Stimulated activated naive B cell treated with anti-CD40 and anti-IgM and Interleukin-4, amounts not matched to agents 10 μg/mL and 1 μg/mL and 100 μg/mL, for 72 hours (primary cell): ENCODE data around the gene NEK2.
"Not testable (repeated sequence)": the region's sequence is repeated elsewhere in the genome, so short reads cannot be mapped to it uniquely, and the experiment has no call there.

Experiments used
- ATAC-seq, 2 donors: fragments of 150-1000 bp; cut with Tn5 transposase; replicated peaks; 2 replicates each; pipeline ENCODE4 v1.10.0; 2021; ENCODE audit warnings: moderate library complexity in 1 of 2
- DNase-seq: peaks from one replicate; pipeline ENCODE4 v3.0.0; 2021
- H3K27ac Mint-ChIP-seq: one replicate; pipeline ENCODE4 v1.8.0; 2022; ENCODE audit warnings: mild to moderate bottlenecking, mixed read lengths
- H3K27me3 Mint-ChIP-seq, 2 donors: one replicate each; pipeline ENCODE4 v1.8.0; 2022; ENCODE audit warnings: mixed read lengths in 2 of 2
- H3K36me3 Mint-ChIP-seq, 2 donors: one replicate each; pipeline ENCODE4 v1.8.0; 2022; ENCODE audit warnings: mixed read lengths in 2 of 2, mild to moderate bottlenecking in 1 of 2
- H3K4me1 Mint-ChIP-seq, 2 donors: one replicate each; pipeline ENCODE4 v1.8.0; 2022; ENCODE audit warnings: mixed read lengths in 2 of 2, mild to moderate bottlenecking in 1 of 2
- H3K4me3 Mint-ChIP-seq, 2 donors: one replicate each; pipeline ENCODE4 v1.8.0; 2022; ENCODE audit warnings: mild to moderate bottlenecking in 2 of 2, mixed read lengths in 2 of 2, moderate library complexity in 1 of 2
- H3K9me3 Mint-ChIP-seq, 2 donors: one replicate each; pipeline ENCODE4 v1.8.0; 2022; ENCODE audit warnings: mixed read lengths in 2 of 2, mild to moderate bottlenecking in 1 of 2

The NEK2 gene

DNA sequence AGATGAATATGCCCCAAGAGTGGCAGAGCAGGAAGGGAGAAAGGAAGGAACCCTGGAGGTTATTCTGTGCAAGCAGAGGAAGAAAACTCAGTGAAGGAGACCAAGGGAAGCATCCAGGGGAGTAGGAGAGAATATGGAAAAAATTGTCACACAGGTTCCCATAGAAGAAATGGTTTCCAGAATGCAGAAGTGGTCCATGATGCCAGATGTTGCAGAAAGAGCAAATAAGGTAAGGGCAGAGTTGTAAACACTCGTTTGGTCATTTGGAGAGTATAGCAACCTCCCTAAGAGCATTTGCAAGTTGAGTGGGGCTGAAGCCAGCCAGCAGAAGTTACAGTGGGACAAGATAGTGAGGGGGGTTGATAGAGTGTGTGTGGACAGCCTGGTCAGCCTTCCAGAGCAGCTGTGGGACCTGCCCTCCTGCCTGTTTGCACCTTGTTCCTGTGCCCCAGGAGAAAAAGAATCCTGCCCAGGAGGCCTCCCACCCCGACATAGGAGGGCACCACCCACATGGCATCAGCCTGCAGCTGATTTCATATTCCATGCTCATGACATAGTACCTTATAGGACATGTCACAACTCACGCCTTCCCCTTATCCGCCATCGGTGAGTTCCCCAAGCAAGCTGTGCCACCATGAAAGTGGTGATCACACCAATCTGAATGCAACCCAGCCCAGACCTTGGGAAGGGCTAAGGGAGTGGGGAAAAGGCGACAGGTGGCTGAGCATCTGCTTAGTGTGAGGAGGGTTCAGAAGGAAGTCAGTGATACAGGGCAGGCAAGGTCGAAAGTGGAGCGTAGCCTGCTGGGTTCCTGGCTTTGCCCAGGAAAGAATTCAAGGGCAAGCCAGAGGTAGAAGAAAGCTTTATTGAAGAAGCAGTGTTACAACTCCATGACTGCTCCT, 8.2 kb upstream of the NEK2 start:
- ATAC-seq (no peak), DNase-seq (no peak)
- H3K27ac Mint-ChIP-seq = no peak overlapping the region
- no peaks in the 10 kb centered on the region for H3K36me3 Mint-ChIP-seq
- H3K9me3 Mint-ChIP-seq = no peaks in the 10 kb centered on the region
- H3K4me1 Mint-ChIP-seq = peaks cover 12 to 29% of the 10 kb centered on the region in 2 donors
- no peak overlapping the region for H3K4me3 Mint-ChIP-seq
- H3K27me3 Mint-ChIP-seq = no peaks in the 10 kb centered on the region

GRCh38 chr1:211682186-211682585, 6.8 kb upstream of the NEK2 start:
- H3K36me3 Mint-ChIP-seq, H3K9me3 Mint-ChIP-seq, H3K27ac Mint-ChIP-seq, H3K27me3 Mint-ChIP-seq, DNase-seq, H3K4me3 Mint-ChIP-seq, ATAC-seq: not testable (repeated sequence)
- H3K4me1 Mint-ChIP-seq = peaks cover 10 to 27% of the 10 kb centered on the region in 2 donors

DNA sequence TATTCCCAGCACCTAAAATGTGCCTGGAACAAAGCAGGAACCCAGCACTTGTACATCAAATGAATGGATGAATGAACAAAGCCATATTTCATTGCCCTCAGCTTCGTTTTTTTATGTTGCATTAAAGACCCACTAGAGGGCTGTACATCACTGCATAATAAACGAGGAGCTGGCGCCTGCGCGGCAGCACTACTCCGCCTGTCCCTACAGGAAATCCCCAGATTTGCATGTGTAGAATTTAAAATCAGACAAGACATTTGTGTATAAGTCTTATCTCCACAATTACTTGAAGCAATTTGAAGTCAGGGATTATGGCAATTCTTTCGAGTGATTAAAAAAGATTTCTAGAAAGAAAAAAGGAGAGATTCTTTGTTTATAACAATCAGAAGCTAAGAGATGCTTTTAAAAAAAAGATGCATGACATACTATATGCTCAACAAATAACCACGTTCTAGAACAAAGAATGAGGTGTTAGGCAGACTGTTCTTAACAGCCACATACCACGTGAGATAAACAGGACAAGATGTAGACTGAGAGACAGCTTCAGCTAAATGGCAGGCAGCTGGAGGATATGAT, 5.4 kb upstream of the NEK2 start:
- ATAC-seq (peak; percentile 86 to 87), DNase-seq (peak; percentile 53)
- peaks cover 13 to 31% of the 10 kb centered on the region in 2 donors for H3K4me1 Mint-ChIP-seq
- H3K27ac Mint-ChIP-seq = peak overlapping the region; percentile 15
- no peaks in the 10 kb centered on the region for H3K36me3 Mint-ChIP-seq
- no peaks in the 10 kb centered on the region for H3K27me3 Mint-ChIP-seq
- H3K9me3 Mint-ChIP-seq = no peaks in the 10 kb centered on the region
- no peak overlapping the region for H3K4me3 Mint-ChIP-seq

DNA sequence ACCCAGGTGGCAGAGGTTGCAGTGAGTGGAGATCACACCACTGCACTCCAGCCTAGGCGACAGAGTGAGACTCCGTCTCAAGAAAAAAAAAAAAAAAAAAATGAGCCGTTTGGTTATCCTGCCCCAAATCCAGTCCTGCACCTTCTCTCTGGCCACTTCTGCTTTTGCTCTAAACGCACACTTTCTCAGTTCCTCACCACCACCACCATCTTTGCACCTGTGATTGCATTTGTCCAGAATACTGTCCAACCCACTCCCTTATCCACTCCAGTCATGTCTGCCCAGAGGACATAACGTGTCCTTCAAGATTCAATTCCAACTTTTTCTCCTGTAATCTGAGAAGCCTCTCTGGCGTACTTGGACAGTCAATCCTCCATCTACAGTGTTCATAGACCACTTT, 2.2 kb upstream of the NEK2 start:
- Mint-ChIP-seq H3K36me3 (no peaks in the 10 kb centered on the region), H3K27me3 (no peaks in the 10 kb centered on the region), H3K4me1 (peaks cover 14 to 47% of the 10 kb centered on the region in 2 donors), H3K9me3 (no peaks in the 10 kb centered on the region), H3K4me3 (no peak overlapping the region), H3K27ac (no peak overlapping the region)
- ATAC-seq (peak; percentile 40 to 44), DNase-seq (peak; percentile 27)

DNA sequence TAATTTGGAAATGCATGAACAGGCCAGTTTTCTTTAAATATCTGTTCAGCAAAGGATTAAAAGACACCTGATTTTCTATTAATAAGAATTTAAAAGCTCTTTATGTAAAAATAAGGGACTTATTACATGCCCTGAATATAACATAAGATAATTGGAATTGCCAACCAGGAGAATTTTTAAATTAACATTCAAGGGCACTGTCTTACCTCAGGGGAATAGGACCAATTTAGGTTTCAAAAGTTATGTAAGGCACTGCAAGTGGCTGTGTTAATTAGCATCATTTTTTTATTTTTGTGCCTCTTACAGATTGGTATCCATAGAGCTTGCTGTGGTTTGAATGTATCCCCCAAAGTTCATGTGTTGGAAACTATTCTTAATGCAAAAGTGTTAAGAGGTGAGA, 1.3 kb upstream of the NEK2 start:
- H3K27ac Mint-ChIP-seq = no peak overlapping the region
- no peaks in the 10 kb centered on the region for H3K36me3 Mint-ChIP-seq
- no peaks in the 10 kb centered on the region for H3K9me3 Mint-ChIP-seq
- ATAC-seq (no peak), DNase-seq (no peak)
- H3K4me3 Mint-ChIP-seq = no peak overlapping the region
- no peaks in the 10 kb centered on the region for H3K27me3 Mint-ChIP-seq
- peaks cover 14 to 47% of the 10 kb centered on the region in 2 donors for H3K4me1 Mint-ChIP-seq

DNA sequence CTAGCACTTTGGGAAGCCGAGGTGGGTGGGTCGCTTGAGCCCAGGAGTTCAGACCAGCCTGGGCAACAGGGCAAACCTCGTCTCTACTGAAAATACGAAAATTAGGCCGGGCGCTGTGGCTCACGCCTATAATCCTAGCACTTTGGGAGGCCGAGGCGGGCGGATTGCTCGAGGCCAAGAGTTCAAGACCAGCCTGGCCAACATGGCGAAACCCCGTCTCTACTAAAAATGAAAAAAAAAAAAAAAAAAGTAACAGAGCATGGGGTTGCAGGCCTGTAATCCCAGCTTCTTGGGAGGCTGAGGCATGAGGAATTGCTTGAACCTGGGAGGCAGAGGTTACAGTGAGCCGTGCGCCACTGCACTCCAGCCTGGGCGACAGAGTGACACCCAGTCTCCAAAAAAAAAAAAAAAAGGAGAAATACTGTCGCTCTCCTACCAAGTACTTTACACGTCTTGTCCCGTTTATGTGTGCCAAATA, 724 bp upstream of the NEK2 start:
- DNase-seq (no peak), ATAC-seq (no peak)
- no peak overlapping the region for H3K27ac Mint-ChIP-seq
- no peaks in the 10 kb centered on the region for H3K36me3 Mint-ChIP-seq
- peaks cover 14 to 45% of the 10 kb centered on the region in 2 donors for H3K4me1 Mint-ChIP-seq
- H3K9me3 Mint-ChIP-seq = no peaks in the 10 kb centered on the region
- H3K4me3 Mint-ChIP-seq = peak overlapping the region; percentile 89 to 92
- H3K27me3 Mint-ChIP-seq = no peaks in the 10 kb centered on the region

DNA sequence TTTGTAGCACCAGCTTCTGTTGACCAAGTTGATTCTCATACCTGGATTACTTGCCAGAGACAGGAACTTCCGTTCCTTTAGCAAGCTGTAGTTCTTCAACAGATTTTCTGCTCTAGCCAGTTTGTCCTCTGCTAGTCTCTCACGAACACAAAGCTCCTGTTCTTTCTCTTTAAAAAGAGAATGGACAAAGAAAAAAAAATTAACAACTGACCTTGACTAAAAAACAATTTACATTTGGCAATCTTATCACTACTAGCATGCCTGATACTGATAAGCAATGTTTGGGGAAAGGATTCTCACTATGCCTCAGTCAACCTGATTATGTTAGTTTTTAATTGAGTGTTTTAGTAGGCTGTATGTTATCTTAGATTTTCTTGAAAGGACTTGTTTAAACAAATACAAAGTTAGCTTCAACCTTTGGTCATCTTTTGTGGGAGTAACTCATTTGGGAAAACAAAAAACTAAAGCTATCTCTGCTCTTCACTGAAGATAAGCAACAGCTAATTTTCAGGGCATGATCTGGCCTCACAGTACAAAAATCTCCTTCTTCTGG, 8.3 kb downstream of the NEK2 start:
- Mint-ChIP-seq H3K27ac (no peak overlapping the region), H3K4me1 (no peaks in the 10 kb centered on the region), H3K36me3 (peaks cover 0 to 2% of the 10 kb centered on the region in 2 donors), H3K9me3 (no peaks in the 10 kb centered on the region), H3K27me3 (no peaks in the 10 kb centered on the region), H3K4me3 (no peak overlapping the region)
- ATAC-seq (no peak), DNase-seq (no peak)

DNA sequence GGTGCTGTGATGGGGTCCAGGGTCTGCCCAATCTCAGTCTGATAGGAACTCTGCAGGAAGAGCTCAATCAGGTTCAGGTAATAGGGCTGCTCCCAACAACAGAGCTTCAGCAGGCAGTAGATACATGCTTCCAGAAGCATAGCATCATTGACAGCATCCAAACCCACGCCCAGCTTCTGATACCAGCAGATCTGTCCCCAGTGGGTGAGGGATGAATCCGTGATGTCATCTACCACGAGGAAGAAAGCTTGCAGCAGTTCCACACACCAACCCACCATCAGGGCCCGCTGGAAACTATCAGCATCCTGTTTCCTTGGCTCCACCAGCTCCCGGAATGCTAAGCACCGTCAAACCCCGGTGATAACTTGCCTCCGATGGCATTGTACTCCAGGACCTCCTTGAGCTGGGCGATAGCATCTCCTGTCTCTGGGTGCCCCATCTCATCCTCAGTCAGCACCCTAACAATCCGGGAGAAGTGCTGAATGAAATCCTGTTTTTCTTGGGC, 14.7 kb downstream of the NEK2 start:
- peaks cover 0 to 2% of the 10 kb centered on the region in 2 donors for H3K4me1 Mint-ChIP-seq
- no peak for DNase-seq
- H3K9me3 Mint-ChIP-seq = no peaks in the 10 kb centered on the region
- no peak overlapping the region for H3K4me3 Mint-ChIP-seq
- H3K27ac Mint-ChIP-seq = no peak overlapping the region
- H3K27me3 Mint-ChIP-seq = peaks cover 0 to 3% of the 10 kb centered on the region in 2 donors
- H3K36me3 Mint-ChIP-seq = no peaks in the 10 kb centered on the region
- no peak for ATAC-seq

DNA sequence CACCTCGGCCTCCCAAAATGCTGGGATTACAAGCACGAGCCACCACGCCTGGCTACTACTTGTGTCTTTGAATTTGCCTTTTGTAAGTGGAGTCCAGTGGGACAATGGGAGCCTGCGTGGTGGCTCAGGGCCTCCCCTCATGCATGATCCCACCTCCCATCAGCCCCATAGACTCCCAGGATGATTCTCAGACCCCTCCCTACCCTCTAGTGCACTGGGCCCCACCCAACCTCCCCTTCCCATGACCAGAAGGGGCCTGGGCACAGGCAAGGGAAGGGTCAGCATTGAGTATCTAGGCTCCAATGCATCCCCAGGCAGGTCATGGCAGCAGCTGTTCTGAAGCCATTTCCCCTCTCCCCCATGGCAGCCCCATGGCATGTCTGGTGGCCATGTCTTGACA, 18.7 kb downstream of the NEK2 start:
- DNase-seq = no peak
- no peaks in the 10 kb centered on the region for H3K36me3 Mint-ChIP-seq
- H3K4me1 Mint-ChIP-seq = peaks cover 6% of the 10 kb centered on the region in 2 donors
- no peak overlapping the region for H3K4me3 Mint-ChIP-seq
- no peak overlapping the region for H3K27ac Mint-ChIP-seq
- no peaks in the 10 kb centered on the region for H3K9me3 Mint-ChIP-seq
- no peak for ATAC-seq
- H3K27me3 Mint-ChIP-seq = peaks cover 4% of the 10 kb centered on the region in 2 donors

GRCh38 chr1:211654838-211655787, 20.3 kb downstream of the NEK2 start:
- Mint-ChIP-seq H3K27me3 (peaks cover 4% of the 10 kb centered on the region in 2 donors), H3K36me3 (no peaks in the 10 kb centered on the region), H3K4me1 (peaks cover 6% of the 10 kb centered on the region in 2 donors), H3K4me3 (no peak overlapping the region), H3K27ac (no peak overlapping the region), H3K9me3 (no peaks in the 10 kb centered on the region)
- DNase-seq = peak; percentile 71
- ATAC-seq = peak; percentile 98

- DNase-seq (no peak), ATAC-seq (no peak)
- Mint-ChIP-seq H3K36me3 (no peaks in the 10 kb centered on the region), H3K4me1 (peaks cover 6% of the 10 kb centered on the region in 2 donors), H3K9me3 (no peaks in the 10 kb centered on the region), H3K27me3 (peaks cover 4 to 9% of the 10 kb centered on the region in 2 donors), H3K4me3 (no peak overlapping the region), H3K27ac (no peak overlapping the region)
Observed at GRCh38 chr1:211653959-211654496, 21.4 kb downstream of the NEK2 start.

DNA sequence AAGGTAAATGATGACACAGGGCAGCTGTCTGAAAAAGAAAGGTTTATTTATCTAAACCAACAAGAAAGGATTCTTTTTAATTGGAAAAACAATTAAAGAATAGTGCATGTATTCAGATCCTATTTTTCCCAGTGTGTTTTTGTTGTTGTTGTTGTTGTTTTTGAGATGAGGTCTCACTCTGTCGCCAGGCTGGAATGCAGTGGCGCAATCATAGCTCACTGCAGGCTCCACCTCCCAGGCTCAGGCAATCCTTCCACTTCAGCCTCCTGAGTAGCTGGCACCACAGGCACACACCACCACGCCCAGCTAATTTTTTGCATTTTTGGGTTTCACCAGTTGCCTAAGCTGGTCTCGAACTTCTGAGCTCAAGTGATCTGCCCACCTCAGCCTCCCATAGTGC, 22.1 kb downstream of the NEK2 start:
- H3K27me3 Mint-ChIP-seq = peaks cover 4 to 9% of the 10 kb centered on the region in 2 donors
- peaks cover 6% of the 10 kb centered on the region in 2 donors for H3K4me1 Mint-ChIP-seq
- DNase-seq (no peak), ATAC-seq (no peak)
- no peak overlapping the region for H3K4me3 Mint-ChIP-seq
- no peak overlapping the region for H3K27ac Mint-ChIP-seq
- no peaks in the 10 kb centered on the region for H3K9me3 Mint-ChIP-seq
- no peaks in the 10 kb centered on the region for H3K36me3 Mint-ChIP-seq

DNA sequence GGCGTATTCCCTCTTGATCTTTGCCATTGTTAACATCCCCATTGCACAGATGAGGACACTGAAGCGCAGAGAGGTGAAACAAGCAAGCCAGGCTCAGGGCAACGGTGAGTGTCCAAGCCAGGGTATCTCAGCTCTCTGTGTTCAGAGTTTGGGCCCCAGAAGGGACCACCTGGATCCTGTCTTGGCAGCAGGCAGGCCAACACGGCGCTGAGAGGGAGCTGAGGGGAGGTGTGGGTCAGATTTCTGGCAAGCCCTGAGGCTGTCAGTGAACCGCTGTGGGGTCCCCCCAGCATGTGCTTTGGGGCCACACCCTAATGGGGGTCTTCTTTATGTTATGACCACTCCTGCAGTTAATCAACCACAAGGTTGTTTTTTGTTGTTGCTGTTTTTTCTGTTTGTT, 23.1 kb downstream of the NEK2 start:
- no peaks in the 10 kb centered on the region for H3K9me3 Mint-ChIP-seq
- no peak for ATAC-seq
- no peak for DNase-seq
- H3K27ac Mint-ChIP-seq = no peak overlapping the region
- H3K36me3 Mint-ChIP-seq = no peaks in the 10 kb centered on the region
- H3K4me1 Mint-ChIP-seq = peaks cover 6% of the 10 kb centered on the region in 2 donors
- H3K27me3 Mint-ChIP-seq = peaks cover 4 to 9% of the 10 kb centered on the region in 2 donors
- no peak overlapping the region for H3K4me3 Mint-ChIP-seq
